ENCODE data around the gene GRK6.

GRK6 gene

GRCh38 chr5:177440990-177441780 lies 14.7 kb downstream of the GRK6 start:
- DNase-seq: no peak

GRCh38 chr5:177442066-177442826 lies 15.8 kb downstream of the GRK6 start:
- DNase-seq: no peak

- DNase-seq: no peak
These were observed 16.9 kb downstream of the GRK6 start for GRCh38 chr5:177443144-177443983.

GRCh38 chr5:177444106-177445051 lies 17.9 kb downstream of the GRK6 start:
- DNase-seq: no peak

GRCh38 chr5:177445052-177445916 lies 18.8 kb downstream of the GRK6 start:
- no peak for DNase-seq

GRCh38 chr5:177445917-177446199 lies 19.4 kb downstream of the GRK6 start:
- no peak for DNase-seq

- peak in 1 of 2 experiments; percentile 79 for DNase-seq
These were observed 20.0 kb downstream of the GRK6 start, which contains the start of gene PRR7 for GRCh38 chr5:177446200-177447065. TSS of gene PRR7 (plus strand) at chr5:177446814. CDS start at chr5:177455068, 8,254 bp downstream.

GRCh38 chr5:177447066-177447610 lies 20.7 kb downstream of the GRK6 start:
- peak in 1 of 2 experiments; percentile 86 for DNase-seq

GRCh38 chr5:177447611-177448243 lies 21.3 kb downstream of the GRK6 start:
- DNase-seq: peak in 1 of 2 experiments; percentile 52

GRCh38 chr5:177448244-177448950 lies 21.9 kb downstream of the GRK6 start:
- DNase-seq: peak in 1 of 2 experiments; percentile 23

GRCh38 chr5:177449140-177450061 lies 22.9 kb downstream of the GRK6 start:
- peak in 1 of 2 experiments; percentile 44 for DNase-seq

GRCh38 chr5:177450667-177451424 lies 24.4 kb downstream of the GRK6 start:
- DNase-seq: peak; percentile 35 to 78

- DNase-seq: peak in 1 of 2 experiments; percentile 24
These were observed 26.5 kb downstream of the GRK6 start for GRCh38 chr5:177452688-177453638.

- DNase-seq: peak in 1 of 2 experiments; percentile 73
These were observed 27.4 kb downstream of the GRK6 start for GRCh38 chr5:177453852-177454396.

All from NCI-H526 (cell line).